ENCODE results near the gene H6PD. TPM values are rescaled to one million over a fixed set of nuclear protein-coding genes. Genes with fewer than 3 reads are reported as not detected.

Gene H6PD
- total RNA-seq, 2 experiments from 2014 or later: 9.3 to 10.4 TPM

GRCh38 chr1:9265037-9265436 is 30.5 kb downstream of the H6PD start:
- ChIA-PET CTCF (interaction anchor here (0.7 to 7.1 kb wide), 5 partner anchors 10 to 226 kb away, joined by 3 to 88 read pairs (median 4); no protein-coding TSS in a partner anchor), POLR2A (no interaction called here)
- peaks cover 4% of the 10 kb centered on the region for H3K4me1 Mint-ChIP-seq (ENCODE audit: low read depth)
- no peak overlapping the region for H3K4me3 Mint-ChIP-seq
- intact Hi-C loops (cut with micrococcal nuclease): no loop called here
- no peaks in the 10 kb centered on the region for H3K36me3 Mint-ChIP-seq
- no peak overlapping the region for H3K27ac Mint-ChIP-seq
- H3K27me3 Mint-ChIP-seq: no peaks in the 10 kb centered on the region
- H3K9me3 Mint-ChIP-seq: peaks cover 7% of the 10 kb centered on the region
- DNase-seq: no peak

DNA sequence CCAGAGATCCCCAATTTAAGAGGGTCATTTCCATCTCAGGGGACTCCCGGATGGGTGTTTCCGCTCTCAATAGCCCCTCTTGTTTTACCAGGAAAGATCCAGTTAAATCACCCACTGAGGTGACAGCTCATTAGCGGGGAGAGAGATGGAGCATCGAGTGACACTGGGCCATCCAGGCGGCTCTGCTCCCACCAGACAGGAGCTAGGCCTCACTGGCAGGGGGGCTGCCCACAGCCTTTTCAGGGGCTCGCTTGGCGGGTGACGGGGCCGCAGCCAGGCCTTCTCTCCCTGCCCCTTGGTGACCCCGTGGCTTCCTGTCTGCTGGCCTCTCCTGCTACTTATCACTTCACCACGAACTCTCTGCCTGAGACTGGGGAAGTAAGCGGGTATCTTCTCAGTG is 31.4 kb downstream of the H6PD start:
- ChIA-PET CTCF (interaction anchor here (0.7 to 7.1 kb wide), 6 partner anchors 10 to 225 kb away, joined by 3 to 88 read pairs (median 6); no protein-coding TSS in a partner anchor), POLR2A (no interaction called here)
- Mint-ChIP-seq H3K27me3 (no peaks in the 10 kb centered on the region), H3K4me3 (no peak overlapping the region), H3K36me3 (no peaks in the 10 kb centered on the region), H3K27ac (no peak overlapping the region), H3K4me1 (ENCODE audit: low read depth) (peaks cover 3% of the 10 kb centered on the region), H3K9me3 (no peaks in the 10 kb centered on the region)
- DNase-seq: no peak
- intact Hi-C loops (cut with micrococcal nuclease): loop anchor here (2.0 kb wide), 2 partner anchors 23 to 225 kb away; no protein-coding TSS in a partner anchor

DNA sequence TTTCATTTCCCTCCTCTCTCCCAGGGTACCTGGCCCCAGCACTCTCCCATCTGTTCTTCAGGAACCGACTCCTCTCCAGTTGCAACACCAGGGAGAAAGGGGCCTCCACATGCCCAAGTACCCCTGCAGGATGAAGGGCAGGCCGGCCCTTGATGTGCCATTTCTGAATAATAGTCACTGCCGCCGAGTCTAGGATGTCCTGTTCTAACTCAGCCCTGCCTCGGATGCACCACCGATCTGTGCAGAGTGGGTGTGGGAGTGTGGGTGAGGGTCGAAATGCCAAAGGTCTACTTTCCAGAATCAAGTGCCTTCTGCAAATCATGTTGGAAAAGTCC is 32.7 kb downstream of the H6PD start:
- Mint-ChIP-seq H3K4me1 (ENCODE audit: low read depth) (peaks cover 3% of the 10 kb centered on the region), H3K27me3 (no peaks in the 10 kb centered on the region), H3K27ac (no peak overlapping the region), H3K9me3 (no peaks in the 10 kb centered on the region), H3K4me3 (no peak overlapping the region), H3K36me3 (no peaks in the 10 kb centered on the region)
- CTCF ChIA-PET: interaction anchor here (0.6 to 7.1 kb wide), 29 partner anchors 9 to 271 kb away, joined by 3 to 112 read pairs (median 5); partner anchors contain the start of gene SPSB1
- intact Hi-C loops (cut with micrococcal nuclease): loop anchor here (1.0 to 2.0 kb wide), 3 partner anchors 21 to 223 kb away; no protein-coding TSS in a partner anchor
- no peak for DNase-seq
- POLR2A ChIA-PET: no interaction called here

GRCh38 chr1:9267827-9268581 is 33.4 kb downstream of the H6PD start:
- POLR2A ChIA-PET: no interaction called here
- no peak for DNase-seq
- H3K9me3 Mint-ChIP-seq: no peaks in the 10 kb centered on the region
- intact Hi-C loops (cut with micrococcal nuclease): loop anchor here (1.0 to 2.0 kb wide), 3 partner anchors 21 to 223 kb away; no protein-coding TSS in a partner anchor
- no peaks in the 10 kb centered on the region for H3K36me3 Mint-ChIP-seq
- H3K4me3 Mint-ChIP-seq: no peak overlapping the region
- H3K27me3 Mint-ChIP-seq: no peaks in the 10 kb centered on the region
- CTCF ChIA-PET: interaction anchor here (0.6 to 7.1 kb wide), 11 partner anchors 15 to 305 kb away, joined by 3 to 112 read pairs (median 5); partner anchors contain the start of gene SPSB1
- H3K4me1 Mint-ChIP-seq (ENCODE audit: low read depth): peaks cover 3% of the 10 kb centered on the region
- H3K27ac Mint-ChIP-seq: no peak overlapping the region

DNA sequence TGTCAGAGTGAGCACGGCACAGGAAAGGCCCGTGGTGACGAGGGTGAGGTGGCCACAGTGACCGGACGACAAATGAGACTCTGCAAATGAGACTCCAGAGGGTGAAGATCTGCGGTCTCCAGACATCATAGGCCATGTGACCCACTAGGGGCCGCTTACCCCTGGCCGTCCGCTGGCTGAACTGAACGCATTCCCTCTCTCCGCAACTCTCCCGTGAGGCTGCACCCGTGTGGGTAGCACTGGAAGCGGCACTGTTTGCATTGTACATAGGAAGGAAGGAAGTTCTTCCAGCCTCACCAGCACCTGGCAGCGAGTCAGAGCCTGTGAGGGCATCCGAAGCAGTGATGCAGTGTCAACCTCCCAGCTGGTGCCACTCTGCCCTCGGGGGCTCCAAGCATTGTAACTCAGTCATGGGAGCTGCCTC is 34.5 kb downstream of the H6PD start:
- H3K36me3 Mint-ChIP-seq: no peaks in the 10 kb centered on the region
- no peaks in the 10 kb centered on the region for H3K9me3 Mint-ChIP-seq
- POLR2A ChIA-PET: no interaction called here
- no peak for DNase-seq
- intact Hi-C loops (cut with micrococcal nuclease): no loop called here
- peaks cover 3% of the 10 kb centered on the region for H3K4me1 Mint-ChIP-seq (ENCODE audit: low read depth)
- no peak overlapping the region for H3K4me3 Mint-ChIP-seq
- H3K27ac Mint-ChIP-seq: no peak overlapping the region
- H3K27me3 Mint-ChIP-seq: no peaks in the 10 kb centered on the region
- CTCF ChIA-PET: interaction anchor here (0.6 to 7.1 kb wide), 5 partner anchors 21 to 224 kb away, joined by 3 to 112 read pairs (median 6); no protein-coding TSS in a partner anchor

DNA sequence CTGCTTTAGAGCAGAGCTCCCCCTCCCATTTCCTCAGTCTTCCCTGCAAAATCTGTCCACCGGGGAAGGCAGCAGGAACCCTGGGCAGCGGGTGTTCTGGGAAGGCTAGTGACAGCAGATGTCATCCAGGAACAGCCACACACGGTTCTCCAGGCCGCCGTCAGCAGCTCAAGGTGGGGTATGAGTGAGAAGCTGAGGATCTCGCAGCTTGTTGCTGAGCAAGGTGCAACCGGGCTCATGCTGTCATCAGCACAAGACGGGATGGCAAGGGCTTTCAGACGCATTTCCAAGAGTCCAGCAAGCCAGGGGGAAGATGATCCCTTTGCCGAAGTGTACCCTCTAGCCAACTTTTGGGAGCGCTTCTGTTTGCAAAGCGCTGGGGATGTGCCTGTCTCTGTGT is 35.1 kb downstream of the H6PD start:
- Mint-ChIP-seq H3K36me3 (no peaks in the 10 kb centered on the region), H3K27me3 (no peaks in the 10 kb centered on the region), H3K9me3 (no peaks in the 10 kb centered on the region), H3K4me1 (ENCODE audit: low read depth) (peaks cover 3% of the 10 kb centered on the region), H3K4me3 (no peak overlapping the region), H3K27ac (no peak overlapping the region)
- intact Hi-C loops (cut with micrococcal nuclease): no loop called here
- ChIA-PET CTCF (interaction anchor here (1.2 to 7.1 kb wide), 4 partner anchors 19 to 223 kb away, joined by 3 to 112 read pairs (median 47); no protein-coding TSS in a partner anchor), POLR2A (no interaction called here)
- no peak for DNase-seq

GRCh38 chr1:9270290-9270883 is 35.8 kb downstream of the H6PD start:
- DNase-seq: no peak
- peaks cover 3% of the 10 kb centered on the region for H3K27me3 Mint-ChIP-seq
- POLR2A ChIA-PET: no interaction called here
- no peaks in the 10 kb centered on the region for H3K9me3 Mint-ChIP-seq
- H3K4me3 Mint-ChIP-seq: no peak overlapping the region
- CTCF ChIA-PET: interaction anchor here (1.2 to 7.1 kb wide), 4 partner anchors 18 to 222 kb away, joined by 3 to 112 read pairs (median 47); no protein-coding TSS in a partner anchor
- peaks cover 9% of the 10 kb centered on the region for H3K4me1 Mint-ChIP-seq (ENCODE audit: low read depth)
- intact Hi-C loops (cut with micrococcal nuclease): no loop called here
- H3K27ac Mint-ChIP-seq: no peak overlapping the region
- H3K36me3 Mint-ChIP-seq: no peaks in the 10 kb centered on the region

- Mint-ChIP-seq H3K4me1 (ENCODE audit: low read depth) (peaks cover 18% of the 10 kb centered on the region), H3K27ac (no peak overlapping the region), H3K27me3 (peaks cover 3% of the 10 kb centered on the region), H3K9me3 (no peaks in the 10 kb centered on the region), H3K36me3 (no peaks in the 10 kb centered on the region), H3K4me3 (no peak overlapping the region)
- intact Hi-C loops (cut with micrococcal nuclease): no loop called here
- DNase-seq: no peak
- CTCF ChIA-PET: interaction anchor here (1.1 to 7.0 kb wide), 3 partner anchors 18 to 222 kb away, joined by 3 to 112 read pairs (median 4); no protein-coding TSS in a partner anchor
- POLR2A ChIA-PET: no interaction called here
Observed at GRCh38 chr1:9271283-9271682, 36.7 kb downstream of the H6PD start.

DNA sequence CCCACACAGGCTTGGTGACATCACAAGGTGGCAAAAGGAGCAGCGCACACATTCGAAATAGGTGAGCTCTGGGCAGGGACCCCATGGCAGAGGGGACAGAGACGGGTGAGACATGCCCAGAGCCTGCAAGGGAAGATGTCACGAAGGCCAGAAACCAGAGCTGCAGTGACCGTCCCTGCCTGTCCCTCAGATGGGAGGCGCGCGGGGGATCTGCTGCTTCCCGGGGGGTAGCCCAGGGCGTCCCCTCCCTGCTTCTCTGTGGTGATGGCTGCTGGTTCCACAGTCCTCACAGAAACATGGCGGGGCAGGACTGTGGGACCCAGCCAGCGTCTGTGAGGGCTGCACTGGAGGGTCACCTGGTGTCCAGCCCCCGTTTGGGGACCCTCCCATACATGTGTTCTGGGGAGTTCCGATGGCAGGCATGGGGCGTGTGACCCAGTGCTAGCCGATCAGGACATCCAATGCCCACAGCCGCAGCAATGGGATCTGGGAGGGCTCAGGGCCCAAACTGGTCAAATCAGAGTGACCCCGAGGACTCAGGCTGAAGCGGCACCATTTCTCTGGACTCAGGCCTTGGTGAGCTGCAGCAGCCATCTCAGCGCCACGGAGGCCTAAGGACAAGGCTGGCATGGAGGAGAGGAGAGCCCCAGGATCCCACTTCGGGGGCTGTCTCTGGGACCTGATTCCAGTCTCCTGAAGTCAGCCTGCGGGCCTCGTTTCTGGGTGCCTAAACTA is 37.5 kb downstream of the H6PD start:
- CTCF ChIA-PET: interaction anchor here (1.1 to 7.0 kb wide), 3 partner anchors 17 to 221 kb away, joined by 3 to 112 read pairs (median 4); no protein-coding TSS in a partner anchor

GRCh38 chr1:9273177-9273576 is 38.6 kb downstream of the H6PD start:
- H3K27ac Mint-ChIP-seq: no peak overlapping the region
- peaks cover 5% of the 10 kb centered on the region for H3K9me3 Mint-ChIP-seq
- no peaks in the 10 kb centered on the region for H3K36me3 Mint-ChIP-seq
- DNase-seq: no peak
- ChIA-PET CTCF (interaction anchor here (1.3 to 7.0 kb wide), 2 partner anchors 182 to 220 kb away, joined by 3 to 112 read pairs; no protein-coding TSS in a partner anchor), POLR2A (no interaction called here)
- peaks cover 15% of the 10 kb centered on the region for H3K4me1 Mint-ChIP-seq (ENCODE audit: low read depth)
- H3K27me3 Mint-ChIP-seq: peaks cover 3% of the 10 kb centered on the region
- intact Hi-C loops (cut with micrococcal nuclease): no loop called here
- no peak overlapping the region for H3K4me3 Mint-ChIP-seq

More for the DNA sequence above, 37.5 kb downstream of the H6PD start:
- Mint-ChIP-seq H3K36me3 (no peaks in the 10 kb centered on the region), H3K4me1 (ENCODE audit: low read depth) (peaks cover 17% of the 10 kb centered on the region), H3K9me3 (no peaks in the 10 kb centered on the region), H3K27me3 (peaks cover 3% of the 10 kb centered on the region), H3K27ac (no peak overlapping the region), H3K4me3 (no peak overlapping the region)
- intact Hi-C loops (cut with micrococcal nuclease): no loop called here
- POLR2A ChIA-PET: no interaction called here
- no peak for DNase-seq

- peaks cover 32% of the 10 kb centered on the region for H3K4me1 Mint-ChIP-seq (ENCODE audit: low read depth)
- H3K36me3 Mint-ChIP-seq: no peaks in the 10 kb centered on the region
- POLR2A ChIA-PET: interaction anchor here (1.1 to 1.3 kb wide), 3 partner anchors 31 to 151 kb away, joined by 3 to 4 read pairs (median 4); no protein-coding TSS in a partner anchor
- H3K9me3 Mint-ChIP-seq: peaks cover 5% of the 10 kb centered on the region
- CTCF ChIA-PET: interaction anchor here (0.8 to 4.8 kb wide), 11 partner anchors 8 to 216 kb away, joined by 3 to 36 read pairs (median 4); partner anchors contain the start of gene SPSB1
- no peak overlapping the region for H3K27ac Mint-ChIP-seq
- intact Hi-C loops (cut with micrococcal nuclease): loop anchor here (2.0 to 5.0 kb wide), 3 partner anchors 14 to 152 kb away; no protein-coding TSS in a partner anchor
- DNase-seq: no peak
- H3K4me3 Mint-ChIP-seq: no peak overlapping the region
- H3K27me3 Mint-ChIP-seq: peaks cover 4% of the 10 kb centered on the region
Observed at GRCh38 chr1:9275161-9275560, 40.6 kb downstream of the H6PD start.
